GM12801 (cell line): ENCODE results near the gene ABHD12.

Source experiments
- TF ChIP-seq, protein P1 (sequence below): IDR thresholded peaks from one replicate; pipeline ENCODE4 v1.5.1; 2011; ENCODE audit warnings: control low read depth; ENCODE audit not compliant: insufficient read length; ENCODE audit errors: extremely low read depth

The ABHD12 gene

DNA sequence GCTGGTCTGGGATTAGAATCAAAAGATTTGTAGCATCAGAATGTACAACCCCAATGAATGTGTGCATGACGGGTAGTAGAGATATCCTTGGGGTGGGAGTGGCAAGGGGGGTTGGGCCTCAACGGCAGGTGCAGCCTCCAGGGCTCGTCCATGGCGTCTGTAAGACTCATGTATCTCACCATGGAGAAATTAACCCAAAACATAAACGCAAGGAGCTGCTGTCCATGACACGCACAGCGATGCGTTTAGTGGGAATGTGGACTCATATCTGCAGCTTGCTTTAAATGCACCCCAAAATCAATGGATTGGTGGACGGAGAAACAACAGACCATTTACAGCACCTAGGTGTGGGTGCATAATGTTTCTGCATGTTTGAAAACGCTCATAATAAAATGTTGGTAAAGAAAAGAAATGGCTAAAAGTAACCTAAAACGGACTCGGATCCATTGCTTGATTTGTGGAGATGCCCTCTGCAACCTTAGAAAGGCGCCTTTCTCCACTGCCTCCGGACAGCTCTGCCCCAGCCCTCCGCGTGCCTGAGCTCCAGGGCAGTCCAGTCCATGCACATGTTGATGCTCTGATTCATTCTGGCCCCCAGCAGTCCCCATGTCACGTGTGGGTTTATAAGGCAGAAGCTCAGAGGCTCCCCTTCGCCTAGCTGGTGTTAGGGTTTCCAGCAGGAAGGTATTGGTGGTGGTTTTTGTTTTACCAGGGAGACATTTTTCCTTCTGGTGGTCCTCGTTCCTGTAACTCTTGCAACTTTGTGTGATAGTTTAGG is 118.2 kb downstream of the ABHD12 start:
- TF ChIP-seq, protein P1, sequence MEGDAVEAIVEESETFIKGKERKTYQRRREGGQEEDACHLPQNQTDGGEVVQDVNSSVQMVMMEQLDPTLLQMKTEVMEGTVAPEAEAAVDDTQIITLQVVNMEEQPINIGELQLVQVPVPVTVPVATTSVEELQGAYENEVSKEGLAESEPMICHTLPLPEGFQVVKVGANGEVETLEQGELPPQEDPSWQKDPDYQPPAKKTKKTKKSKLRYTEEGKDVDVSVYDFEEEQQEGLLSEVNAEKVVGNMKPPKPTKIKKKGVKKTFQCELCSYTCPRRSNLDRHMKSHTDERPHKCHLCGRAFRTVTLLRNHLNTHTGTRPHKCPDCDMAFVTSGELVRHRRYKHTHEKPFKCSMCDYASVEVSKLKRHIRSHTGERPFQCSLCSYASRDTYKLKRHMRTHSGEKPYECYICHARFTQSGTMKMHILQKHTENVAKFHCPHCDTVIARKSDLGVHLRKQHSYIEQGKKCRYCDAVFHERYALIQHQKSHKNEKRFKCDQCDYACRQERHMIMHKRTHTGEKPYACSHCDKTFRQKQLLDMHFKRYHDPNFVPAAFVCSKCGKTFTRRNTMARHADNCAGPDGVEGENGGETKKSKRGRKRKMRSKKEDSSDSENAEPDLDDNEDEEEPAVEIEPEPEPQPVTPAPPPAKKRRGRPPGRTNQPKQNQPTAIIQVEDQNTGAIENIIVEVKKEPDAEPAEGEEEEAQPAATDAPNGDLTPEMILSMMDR = no peak

- TF ChIP-seq, protein P1 = no peak
Measured at GRCh38 chr20:25271486-25272222, 119.0 kb downstream of the ABHD12 start.

DNA sequence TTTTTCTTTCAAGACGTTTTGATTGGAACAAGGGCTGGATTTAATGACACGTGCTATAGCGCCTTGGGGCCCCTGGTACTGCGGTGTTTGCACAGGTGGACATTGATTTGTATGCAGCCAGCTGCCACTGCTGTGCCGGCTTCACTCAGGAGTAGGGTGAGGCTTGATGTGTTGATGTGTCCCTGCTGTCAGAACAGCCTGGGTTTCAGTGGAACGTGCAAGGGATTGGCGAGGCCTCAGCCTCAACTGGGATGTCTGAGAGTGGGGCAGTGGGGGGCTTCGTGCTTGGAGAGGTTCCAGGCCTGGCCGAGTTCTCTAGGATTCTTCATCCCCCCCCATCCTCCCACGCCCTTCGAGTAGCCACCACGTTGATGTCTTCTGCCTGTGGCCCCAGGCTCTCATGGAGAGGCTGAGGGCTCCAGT is 119.8 kb downstream of the ABHD12 start:
- TF ChIP-seq, protein P1 = no peak

DNA sequence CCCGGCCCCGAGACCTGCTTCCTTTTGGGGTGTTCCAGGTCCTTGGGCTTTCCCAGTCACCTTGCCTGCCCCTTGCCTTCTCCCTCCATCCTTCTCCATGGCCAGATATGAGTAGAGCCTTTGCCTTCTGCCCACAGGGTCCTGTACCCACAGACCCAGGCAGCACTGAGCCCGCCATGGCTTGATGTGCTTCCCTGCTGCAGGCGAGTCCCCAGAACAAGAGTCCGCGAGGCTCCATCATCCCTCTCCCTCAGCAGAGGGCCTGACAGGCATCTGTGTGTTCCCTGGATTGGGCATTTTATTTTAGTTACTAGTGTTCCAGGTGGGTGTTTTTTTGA is 120.8 kb downstream of the ABHD12 start:
- TF ChIP-seq, protein P1 = no peak

- TF ChIP-seq, protein P1 = no peak
Measured at GRCh38 chr20:25269057-25269832, 121.4 kb downstream of the ABHD12 start.

DNA sequence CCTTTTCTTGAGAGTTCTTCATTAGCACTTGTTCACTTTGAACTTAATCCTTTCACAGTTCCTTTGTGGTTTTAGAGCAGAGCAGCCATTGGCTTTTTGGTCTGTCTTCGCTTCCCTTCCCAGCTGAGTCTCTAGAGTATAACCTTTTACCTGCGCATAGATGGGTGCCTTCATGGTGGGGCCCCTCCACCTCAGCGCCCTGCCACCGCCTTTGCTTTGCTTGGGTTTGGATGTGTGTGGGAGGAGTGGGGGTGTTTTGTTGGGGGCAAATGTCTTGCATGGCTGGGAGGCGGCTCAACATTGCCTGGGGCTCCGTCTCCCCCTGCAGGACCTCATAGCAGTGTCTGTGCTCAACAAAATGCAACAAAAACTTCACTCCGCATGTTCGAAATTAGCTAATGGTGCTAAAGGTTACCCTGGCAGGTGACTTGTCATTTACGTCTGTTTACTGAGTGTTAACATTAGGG is 130.8 kb downstream of the ABHD12 start:
- TF ChIP-seq, protein P1 = no peak

DNA sequence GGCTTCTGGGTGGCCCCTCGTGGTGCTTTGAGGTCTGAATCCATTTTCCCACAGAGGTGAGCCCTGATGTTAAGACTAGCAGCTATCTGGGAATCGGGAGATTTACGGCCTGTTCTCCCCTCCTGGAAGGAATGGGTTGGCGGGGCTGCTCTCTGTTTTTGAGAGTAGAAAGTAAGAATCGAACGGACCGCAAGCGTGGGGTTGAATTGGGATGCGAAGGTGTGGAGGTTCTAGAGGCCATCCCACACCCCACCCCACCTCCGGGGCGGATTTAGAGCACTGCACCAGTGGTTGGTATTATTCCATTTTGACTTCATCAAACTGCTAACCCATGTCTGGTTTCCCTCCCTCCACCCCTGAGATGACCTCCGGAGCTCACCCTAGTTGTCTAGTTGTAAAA is 131.3 kb downstream of the ABHD12 start:
- TF ChIP-seq, protein P1 = no peak
